ENCODE data around the gene DCDC2C.

GRCh38 chr2:3701071-3701470 lies 2.3 kb upstream of the DCDC2C start:
- TF ChIP-seq, protein P1, sequence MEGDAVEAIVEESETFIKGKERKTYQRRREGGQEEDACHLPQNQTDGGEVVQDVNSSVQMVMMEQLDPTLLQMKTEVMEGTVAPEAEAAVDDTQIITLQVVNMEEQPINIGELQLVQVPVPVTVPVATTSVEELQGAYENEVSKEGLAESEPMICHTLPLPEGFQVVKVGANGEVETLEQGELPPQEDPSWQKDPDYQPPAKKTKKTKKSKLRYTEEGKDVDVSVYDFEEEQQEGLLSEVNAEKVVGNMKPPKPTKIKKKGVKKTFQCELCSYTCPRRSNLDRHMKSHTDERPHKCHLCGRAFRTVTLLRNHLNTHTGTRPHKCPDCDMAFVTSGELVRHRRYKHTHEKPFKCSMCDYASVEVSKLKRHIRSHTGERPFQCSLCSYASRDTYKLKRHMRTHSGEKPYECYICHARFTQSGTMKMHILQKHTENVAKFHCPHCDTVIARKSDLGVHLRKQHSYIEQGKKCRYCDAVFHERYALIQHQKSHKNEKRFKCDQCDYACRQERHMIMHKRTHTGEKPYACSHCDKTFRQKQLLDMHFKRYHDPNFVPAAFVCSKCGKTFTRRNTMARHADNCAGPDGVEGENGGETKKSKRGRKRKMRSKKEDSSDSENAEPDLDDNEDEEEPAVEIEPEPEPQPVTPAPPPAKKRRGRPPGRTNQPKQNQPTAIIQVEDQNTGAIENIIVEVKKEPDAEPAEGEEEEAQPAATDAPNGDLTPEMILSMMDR (IDR thresholded peaks at IDR 0.05 in 8 of 11, conservative IDR thresholded peaks at IDR 0.05 in 3 of 11), result no peak
- TF ChIP-seq POLR2A (IDR thresholded peaks at IDR 0.05), result no peak

Data from spleen (tissue), 7 donors.